GM12864 (cell line): ENCODE measurements around the gene CNOT2.

Experiments used
- DNase-seq: peaks from one replicate; pipeline ENCODE4 v3.0.0-alpha.2; 2011; ENCODE audit warnings: low read depth
- H3K4me3 ChIP-seq: 2 replicates; pipeline ENCODE4 v1.5.1; 2011; ENCODE audit warnings: mild to moderate bottlenecking, low read depth, low read length, control low read depth
- CTCF ChIP-seq: IDR thresholded peaks from 2 replicates; pipeline ENCODE4 v1.5.1; 2011; ENCODE audit warnings: low read depth, mild to moderate bottlenecking, moderate library complexity, low read length, control low read depth, inconsistent platforms; ENCODE audit errors: missing control alignments

CNOT2 gene

GRCh38 chr12:70217416-70217815, 25.8 kb upstream of the CNOT2 start:
- TF ChIP-seq CTCF, result no peak
- no peak overlapping the region for H3K4me3 ChIP-seq
- no peak for DNase-seq

GRCh38 chr12:70221626-70222025, 21.6 kb upstream of the CNOT2 start:
- H3K4me3 ChIP-seq, result no peak overlapping the region
- no peak for TF ChIP-seq CTCF
- DNase-seq, result no peak

GRCh38 chr12:70227911-70228310, 15.3 kb upstream of the CNOT2 start:
- no peak for DNase-seq
- no peak overlapping the region for H3K4me3 ChIP-seq
- no peak for TF ChIP-seq CTCF

- TF ChIP-seq CTCF, result no peak
- DNase-seq, result no peak
- H3K4me3 ChIP-seq, result no peak overlapping the region
These were observed 12.2 kb upstream of the CNOT2 start for GRCh38 chr12:70230934-70231606.

GRCh38 chr12:70236990-70237389, 6.2 kb upstream of the CNOT2 start:
- no peak for TF ChIP-seq CTCF
- DNase-seq, result no peak
- no peak overlapping the region for H3K4me3 ChIP-seq

GRCh38 chr12:70240673-70241072, 2.6 kb upstream of the CNOT2 start:
- no peak for TF ChIP-seq CTCF
- no peak for DNase-seq
- no peak overlapping the region for H3K4me3 ChIP-seq

GRCh38 chr12:70241845-70242244, 1.4 kb upstream of the CNOT2 start:
- DNase-seq, result no peak
- peak overlapping the region; percentile 91 for H3K4me3 ChIP-seq
- TF ChIP-seq CTCF, result no peak
